Neural cell (in vitro differentiated cells): ENCODE measurements around the gene C22orf23.

Source experiments
- EP300 ChIP-seq: fragments of 450-650 bp; conservative IDR thresholded peaks from 2 replicates; pipeline ENCODE4 v1.6.1; 2014; ENCODE audit warnings: antibody characterized with exemption, mild to moderate bottlenecking, moderate library complexity; ENCODE audit not compliant: poor library complexity, severe bottlenecking
- EZH2 ChIP-seq: fragments of 200-600, 300-800 bp; shearing (Covaris generic), sonication (generic); IDR thresholded peaks from 2 replicates; pipeline ENCODE4 v1.6.1; 2014; ENCODE audit warnings: antibody characterized with exemption, low read length, borderline replicate concordance, mild to moderate bottlenecking; ENCODE audit not compliant: insufficient read depth, poor library complexity, severe bottlenecking
- MXI1 ChIP-seq: fragments of 450-650 bp; conservative IDR thresholded peaks from 2 replicates; pipeline ENCODE4 v1.6.1; 2014; ENCODE audit warnings: antibody characterized with exemption, mild to moderate bottlenecking; ENCODE audit not compliant: poor library complexity, severe bottlenecking
- POLR2AphosphoS5 ChIP-seq: IDR thresholded peaks from 2 replicates; pipeline ENCODE4 v1.6.1; 2012
- RAD21 ChIP-seq: fragments of 450-650 bp; conservative IDR thresholded peaks from 2 replicates; pipeline ENCODE4 v1.6.1; 2014; ENCODE audit warnings: antibody characterized with exemption, mild to moderate bottlenecking, moderate library complexity
- SMC3 ChIP-seq: fragments of 450-650 bp; conservative IDR thresholded peaks from 2 replicates; pipeline ENCODE4 v1.6.1; 2014; ENCODE audit warnings: antibody characterized with exemption, mild to moderate bottlenecking, moderate library complexity; ENCODE audit not compliant: poor library complexity
- TAF1 ChIP-seq: IDR thresholded peaks from 2 replicates; pipeline ENCODE4 v1.6.1; 2012; ENCODE audit warnings: low read depth
- TF ChIP-seq, protein P1 (sequence below): fragments of 450-650 bp; IDR thresholded peaks from 2 replicates; pipeline ENCODE4 v1.5.1; 2014; ENCODE audit warnings: antibody characterized with exemption, mild to moderate bottlenecking, moderate library complexity; ENCODE audit not compliant: poor library complexity, severe bottlenecking
- TF ChIP-seq, protein P2 (sequence below): IDR thresholded peaks from 2 replicates; pipeline ENCODE4 v1.6.1; 2012; ENCODE audit warnings: borderline replicate concordance

DNA sequence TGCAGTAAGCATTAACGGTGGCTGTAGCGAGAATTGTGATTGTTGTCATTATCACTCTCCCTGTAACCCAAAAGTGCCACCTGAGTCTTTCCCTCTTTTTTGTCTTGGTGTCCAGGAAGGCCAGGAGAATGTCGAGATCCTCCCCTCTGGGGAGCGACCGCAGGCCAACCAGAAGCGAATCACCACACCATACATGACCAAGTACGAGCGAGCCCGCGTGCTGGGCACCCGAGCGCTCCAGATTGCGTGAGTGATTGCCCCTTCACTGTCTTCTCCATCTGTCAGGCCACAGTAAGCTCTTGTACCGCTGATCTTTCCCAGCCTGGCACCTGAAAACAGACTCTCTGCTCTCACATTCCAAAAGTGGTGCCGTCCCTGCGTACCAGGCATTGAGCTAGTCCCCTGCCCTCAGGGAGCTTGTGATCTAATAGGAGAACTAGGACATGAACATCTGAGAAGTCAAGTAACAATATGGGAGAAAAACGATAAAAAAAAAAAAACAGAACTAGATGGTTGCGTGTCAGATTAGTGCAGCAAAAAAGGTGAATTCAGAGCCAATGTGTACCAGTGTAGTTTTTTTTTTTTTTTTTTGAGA, 5.9 kb upstream of the C22orf23 start:
- TF ChIP-seq, protein P1, sequence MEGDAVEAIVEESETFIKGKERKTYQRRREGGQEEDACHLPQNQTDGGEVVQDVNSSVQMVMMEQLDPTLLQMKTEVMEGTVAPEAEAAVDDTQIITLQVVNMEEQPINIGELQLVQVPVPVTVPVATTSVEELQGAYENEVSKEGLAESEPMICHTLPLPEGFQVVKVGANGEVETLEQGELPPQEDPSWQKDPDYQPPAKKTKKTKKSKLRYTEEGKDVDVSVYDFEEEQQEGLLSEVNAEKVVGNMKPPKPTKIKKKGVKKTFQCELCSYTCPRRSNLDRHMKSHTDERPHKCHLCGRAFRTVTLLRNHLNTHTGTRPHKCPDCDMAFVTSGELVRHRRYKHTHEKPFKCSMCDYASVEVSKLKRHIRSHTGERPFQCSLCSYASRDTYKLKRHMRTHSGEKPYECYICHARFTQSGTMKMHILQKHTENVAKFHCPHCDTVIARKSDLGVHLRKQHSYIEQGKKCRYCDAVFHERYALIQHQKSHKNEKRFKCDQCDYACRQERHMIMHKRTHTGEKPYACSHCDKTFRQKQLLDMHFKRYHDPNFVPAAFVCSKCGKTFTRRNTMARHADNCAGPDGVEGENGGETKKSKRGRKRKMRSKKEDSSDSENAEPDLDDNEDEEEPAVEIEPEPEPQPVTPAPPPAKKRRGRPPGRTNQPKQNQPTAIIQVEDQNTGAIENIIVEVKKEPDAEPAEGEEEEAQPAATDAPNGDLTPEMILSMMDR = no peak
- no peak for TF ChIP-seq POLR2AphosphoS5
- no peak for TF ChIP-seq EZH2
- TF ChIP-seq TAF1 = no peak
- no peak for TF ChIP-seq EP300
- TF ChIP-seq RAD21 = no peak
- no peak for TF ChIP-seq SMC3
- TF ChIP-seq, protein P2, sequence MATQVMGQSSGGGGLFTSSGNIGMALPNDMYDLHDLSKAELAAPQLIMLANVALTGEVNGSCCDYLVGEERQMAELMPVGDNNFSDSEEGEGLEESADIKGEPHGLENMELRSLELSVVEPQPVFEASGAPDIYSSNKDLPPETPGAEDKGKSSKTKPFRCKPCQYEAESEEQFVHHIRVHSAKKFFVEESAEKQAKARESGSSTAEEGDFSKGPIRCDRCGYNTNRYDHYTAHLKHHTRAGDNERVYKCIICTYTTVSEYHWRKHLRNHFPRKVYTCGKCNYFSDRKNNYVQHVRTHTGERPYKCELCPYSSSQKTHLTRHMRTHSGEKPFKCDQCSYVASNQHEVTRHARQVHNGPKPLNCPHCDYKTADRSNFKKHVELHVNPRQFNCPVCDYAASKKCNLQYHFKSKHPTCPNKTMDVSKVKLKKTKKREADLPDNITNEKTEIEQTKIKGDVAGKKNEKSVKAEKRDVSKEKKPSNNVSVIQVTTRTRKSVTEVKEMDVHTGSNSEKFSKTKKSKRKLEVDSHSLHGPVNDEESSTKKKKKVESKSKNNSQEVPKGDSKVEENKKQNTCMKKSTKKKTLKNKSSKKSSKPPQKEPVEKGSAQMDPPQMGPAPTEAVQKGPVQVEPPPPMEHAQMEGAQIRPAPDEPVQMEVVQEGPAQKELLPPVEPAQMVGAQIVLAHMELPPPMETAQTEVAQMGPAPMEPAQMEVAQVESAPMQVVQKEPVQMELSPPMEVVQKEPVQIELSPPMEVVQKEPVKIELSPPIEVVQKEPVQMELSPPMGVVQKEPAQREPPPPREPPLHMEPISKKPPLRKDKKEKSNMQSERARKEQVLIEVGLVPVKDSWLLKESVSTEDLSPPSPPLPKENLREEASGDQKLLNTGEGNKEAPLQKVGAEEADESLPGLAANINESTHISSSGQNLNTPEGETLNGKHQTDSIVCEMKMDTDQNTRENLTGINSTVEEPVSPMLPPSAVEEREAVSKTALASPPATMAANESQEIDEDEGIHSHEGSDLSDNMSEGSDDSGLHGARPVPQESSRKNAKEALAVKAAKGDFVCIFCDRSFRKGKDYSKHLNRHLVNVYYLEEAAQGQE = no peak
- TF ChIP-seq MXI1 = no peak
